WTC11 (cell line): Measurements from ENCODE around the gene CAMTA1.

Source experiments
- AFF4 ChIP-seq: sonication (generic); formaldehyde crosslinking; IDR thresholded peaks from 2 replicates; pipeline ENCODE4 v1.8.1; 2023; ENCODE audit warnings: mild to moderate bottlenecking, missing genetic modification reagents, borderline replicate concordance
- CREB1 ChIP-seq: sonication (generic); formaldehyde crosslinking; IDR thresholded peaks from 2 replicates; pipeline ENCODE4 v1.8.0; 2023; ENCODE audit warnings: mild to moderate bottlenecking, missing genetic modification reagents
- FOXJ3 ChIP-seq: sonication (generic); formaldehyde crosslinking; IDR thresholded peaks from 2 replicates; pipeline ENCODE4 v1.9.0; 2021; ENCODE audit warnings: missing genetic modification reagents, mild to moderate bottlenecking, borderline replicate concordance
- MAX ChIP-seq: sonication (generic); formaldehyde crosslinking; IDR thresholded peaks from 2 replicates; pipeline ENCODE4 v1.8.0; 2022; ENCODE audit warnings: mild to moderate bottlenecking, missing genetic modification reagents
- NR2C2 ChIP-seq: sonication (generic); formaldehyde crosslinking; IDR thresholded peaks from 2 replicates; pipeline ENCODE4 v1.8.0; 2022; ENCODE audit warnings: mild to moderate bottlenecking, missing genetic modification reagents
- SP1 ChIP-seq: sonication (generic); formaldehyde crosslinking; conservative IDR thresholded peaks from 2 replicates; pipeline ENCODE4 v1.8.1; 2022; ENCODE audit warnings: missing genetic modification reagents
- ZMAT4 ChIP-seq: fragments of 250-450 bp; sonication (Bioruptor Pico); IDR thresholded peaks from 2 replicates; pipeline ENCODE4 v1.9.0; 2021; ENCODE audit warnings: mild to moderate bottlenecking
- ZNF263 ChIP-seq: sonication (generic); formaldehyde crosslinking; IDR thresholded peaks from 2 replicates; pipeline ENCODE4 v1.8.1; 2022; ENCODE audit warnings: low read depth, mild to moderate bottlenecking, moderate library complexity, missing genetic modification reagents
- TF ChIP-seq, protein P1 (sequence below): fragments of 200-600 bp; IDR thresholded peaks from 2 replicates; pipeline ENCODE4 v1.8.0; 2022; ENCODE audit warnings: antibody characterized with exemption
- TF ChIP-seq, protein P2 (sequence below): sonication (generic); formaldehyde crosslinking; conservative IDR thresholded peaks from 2 replicates; pipeline ENCODE4 v1.8.1; 2022; ENCODE audit warnings: mild to moderate bottlenecking, missing genetic modification reagents

DNA sequence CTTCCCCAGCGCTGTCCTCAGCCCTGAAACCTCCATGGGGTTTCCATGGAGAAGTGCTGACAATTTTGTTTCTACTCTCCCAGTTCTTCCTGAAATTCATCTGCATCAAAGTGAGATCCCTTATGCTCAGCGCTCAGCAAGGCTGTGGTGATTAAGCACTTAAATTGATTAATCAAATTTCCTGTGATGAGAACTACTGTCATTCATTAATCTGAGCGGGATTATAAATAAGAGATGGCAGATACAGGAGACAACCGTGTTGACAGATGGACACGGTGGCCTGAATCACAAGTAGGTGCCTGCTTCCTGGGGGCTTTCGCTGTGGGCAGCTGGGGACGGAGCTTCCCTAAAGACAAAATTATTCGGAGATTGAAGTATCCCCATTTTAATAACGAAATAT, 656.8 kb downstream of the CAMTA1 start:
- TF ChIP-seq, protein P1, sequence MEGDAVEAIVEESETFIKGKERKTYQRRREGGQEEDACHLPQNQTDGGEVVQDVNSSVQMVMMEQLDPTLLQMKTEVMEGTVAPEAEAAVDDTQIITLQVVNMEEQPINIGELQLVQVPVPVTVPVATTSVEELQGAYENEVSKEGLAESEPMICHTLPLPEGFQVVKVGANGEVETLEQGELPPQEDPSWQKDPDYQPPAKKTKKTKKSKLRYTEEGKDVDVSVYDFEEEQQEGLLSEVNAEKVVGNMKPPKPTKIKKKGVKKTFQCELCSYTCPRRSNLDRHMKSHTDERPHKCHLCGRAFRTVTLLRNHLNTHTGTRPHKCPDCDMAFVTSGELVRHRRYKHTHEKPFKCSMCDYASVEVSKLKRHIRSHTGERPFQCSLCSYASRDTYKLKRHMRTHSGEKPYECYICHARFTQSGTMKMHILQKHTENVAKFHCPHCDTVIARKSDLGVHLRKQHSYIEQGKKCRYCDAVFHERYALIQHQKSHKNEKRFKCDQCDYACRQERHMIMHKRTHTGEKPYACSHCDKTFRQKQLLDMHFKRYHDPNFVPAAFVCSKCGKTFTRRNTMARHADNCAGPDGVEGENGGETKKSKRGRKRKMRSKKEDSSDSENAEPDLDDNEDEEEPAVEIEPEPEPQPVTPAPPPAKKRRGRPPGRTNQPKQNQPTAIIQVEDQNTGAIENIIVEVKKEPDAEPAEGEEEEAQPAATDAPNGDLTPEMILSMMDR: no peak
- TF ChIP-seq NR2C2 (CRISPR knock-in tag) (no peak), ZMAT4 (CRISPR knock-in tag) (no peak), AFF4 (CRISPR knock-in tag) (no peak), CREB1 (CRISPR knock-in tag) (no peak), MAX (CRISPR knock-in tag) (no peak), FOXJ3 (CRISPR knock-in tag) (no peak), SP1 (no peak), ZNF263 (CRISPR knock-in tag) (no peak)
- TF ChIP-seq, protein P2, sequence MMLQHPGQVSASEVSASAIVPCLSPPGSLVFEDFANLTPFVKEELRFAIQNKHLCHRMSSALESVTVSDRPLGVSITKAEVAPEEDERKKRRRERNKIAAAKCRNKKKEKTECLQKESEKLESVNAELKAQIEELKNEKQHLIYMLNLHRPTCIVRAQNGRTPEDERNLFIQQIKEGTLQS (CRISPR knock-in tag): no peak
